Measurements from ENCODE around the gene FAM53B.

The FAM53B gene

DNA sequence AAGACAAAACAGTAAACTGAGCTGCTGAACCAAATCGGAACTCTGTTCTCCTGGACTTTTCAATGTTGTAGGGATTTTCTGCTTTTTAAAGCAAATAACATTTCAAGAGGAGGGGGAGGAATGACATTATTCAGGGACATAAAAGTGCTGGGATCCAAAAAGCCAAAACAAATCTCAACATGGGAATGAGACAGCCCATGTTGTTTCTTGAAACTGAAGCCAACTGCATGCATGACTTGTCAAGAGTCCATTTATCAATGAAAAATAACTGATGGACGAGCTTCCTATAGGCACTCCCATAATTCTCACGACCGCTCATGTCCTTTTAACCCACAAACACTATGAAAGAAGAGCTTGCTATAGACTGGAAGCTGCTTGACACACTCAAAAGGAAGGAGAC, 27.8 kb downstream of the FAM53B start:
- POLR2A ChIA-PET, result no interaction called here

DNA sequence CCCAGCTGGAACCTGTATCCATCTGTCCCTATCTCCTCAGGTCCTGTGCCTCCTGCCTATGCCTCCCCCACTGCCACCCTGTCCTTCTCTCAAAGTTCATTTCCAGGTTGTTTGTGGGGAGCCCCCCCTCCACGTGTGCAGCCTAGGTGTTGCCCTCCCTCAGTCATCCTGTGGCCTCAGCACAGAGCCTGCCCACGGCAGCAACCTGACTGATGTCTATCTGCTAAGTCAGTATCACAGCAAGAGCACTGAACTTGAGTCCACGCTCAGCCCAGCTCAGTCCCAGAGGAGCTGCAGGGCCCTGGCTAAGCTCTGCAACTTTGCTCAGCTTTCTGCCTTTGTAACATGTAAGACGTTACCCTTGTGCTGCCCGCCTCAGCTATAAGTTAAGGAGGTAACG, 28.7 kb downstream of the FAM53B start:
- H3K27ac ChIP-seq (ENCODE audit: extremely low read depth, low read depth, low read length), result no peak overlapping the region
- H3K4me3 ChIP-seq (ENCODE audit: low read depth, low read length), result no peak overlapping the region
- H3K9me3 ChIP-seq (ENCODE audit: control insufficient read depth, insufficient read depth, low read depth, low read length), result no peaks in the 10 kb centered on the region
- ChIA-PET POLR2A (no interaction called here), CTCF (interaction anchor here (0.7 to 0.9 kb wide), 2 partner anchors 26 to 81 kb away, joined by 3 read pairs; no protein-coding TSS in a partner anchor)
- H3K36me3 ChIP-seq (ENCODE audit: control insufficient read depth in 2 of 2, insufficient read depth in 1 of 2, low read length in 2 of 2), result peaks cover 0 to 8% of the 10 kb centered on the region in 2 experiments; a peak in 2 of 3 replicates
- TF ChIP-seq ZNF664 (tag by site-specific recombination; IDR thresholded peaks at IDR 0.05), result no peak
- TF ChIP-seq SP3 (tag by site-specific recombination; IDR thresholded peaks at IDR 0.05), result no peak
- no peak for TF ChIP-seq ZNF2 (tag by site-specific recombination; IDR thresholded peaks at IDR 0.05)
- no peak for TF ChIP-seq ZBTB1 (tag by site-specific recombination; IDR thresholded peaks at IDR 0.05)
- no peak for TF ChIP-seq ZSCAN16 (tag by site-specific recombination; IDR thresholded peaks at IDR 0.05)
- TF ChIP-seq, protein P1, sequence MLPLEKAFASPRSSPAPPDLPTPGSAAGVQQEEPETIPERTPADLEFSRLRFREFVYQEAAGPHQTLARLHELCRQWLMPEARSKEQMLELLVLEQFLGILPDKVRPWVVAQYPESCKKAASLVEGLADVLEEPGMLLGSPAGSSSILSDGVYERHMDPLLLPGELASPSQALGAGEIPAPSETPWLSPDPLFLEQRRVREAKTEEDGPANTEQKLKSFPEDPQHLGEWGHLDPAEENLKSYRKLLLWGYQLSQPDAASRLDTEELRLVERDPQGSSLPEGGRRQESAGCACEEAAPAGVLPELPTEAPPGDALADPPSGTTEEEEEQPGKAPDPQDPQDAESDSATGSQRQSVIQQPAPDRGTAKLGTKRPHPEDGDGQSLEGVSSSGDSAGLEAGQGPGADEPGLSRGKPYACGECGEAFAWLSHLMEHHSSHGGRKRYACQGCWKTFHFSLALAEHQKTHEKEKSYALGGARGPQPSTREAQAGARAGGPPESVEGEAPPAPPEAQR (tag by site-specific recombination; IDR thresholded peaks at IDR 0.05), result no peak
- no peak for TF ChIP-seq ZSCAN30 (tag by site-specific recombination; IDR thresholded peaks at IDR 0.05)
- TF ChIP-seq, protein P2, sequence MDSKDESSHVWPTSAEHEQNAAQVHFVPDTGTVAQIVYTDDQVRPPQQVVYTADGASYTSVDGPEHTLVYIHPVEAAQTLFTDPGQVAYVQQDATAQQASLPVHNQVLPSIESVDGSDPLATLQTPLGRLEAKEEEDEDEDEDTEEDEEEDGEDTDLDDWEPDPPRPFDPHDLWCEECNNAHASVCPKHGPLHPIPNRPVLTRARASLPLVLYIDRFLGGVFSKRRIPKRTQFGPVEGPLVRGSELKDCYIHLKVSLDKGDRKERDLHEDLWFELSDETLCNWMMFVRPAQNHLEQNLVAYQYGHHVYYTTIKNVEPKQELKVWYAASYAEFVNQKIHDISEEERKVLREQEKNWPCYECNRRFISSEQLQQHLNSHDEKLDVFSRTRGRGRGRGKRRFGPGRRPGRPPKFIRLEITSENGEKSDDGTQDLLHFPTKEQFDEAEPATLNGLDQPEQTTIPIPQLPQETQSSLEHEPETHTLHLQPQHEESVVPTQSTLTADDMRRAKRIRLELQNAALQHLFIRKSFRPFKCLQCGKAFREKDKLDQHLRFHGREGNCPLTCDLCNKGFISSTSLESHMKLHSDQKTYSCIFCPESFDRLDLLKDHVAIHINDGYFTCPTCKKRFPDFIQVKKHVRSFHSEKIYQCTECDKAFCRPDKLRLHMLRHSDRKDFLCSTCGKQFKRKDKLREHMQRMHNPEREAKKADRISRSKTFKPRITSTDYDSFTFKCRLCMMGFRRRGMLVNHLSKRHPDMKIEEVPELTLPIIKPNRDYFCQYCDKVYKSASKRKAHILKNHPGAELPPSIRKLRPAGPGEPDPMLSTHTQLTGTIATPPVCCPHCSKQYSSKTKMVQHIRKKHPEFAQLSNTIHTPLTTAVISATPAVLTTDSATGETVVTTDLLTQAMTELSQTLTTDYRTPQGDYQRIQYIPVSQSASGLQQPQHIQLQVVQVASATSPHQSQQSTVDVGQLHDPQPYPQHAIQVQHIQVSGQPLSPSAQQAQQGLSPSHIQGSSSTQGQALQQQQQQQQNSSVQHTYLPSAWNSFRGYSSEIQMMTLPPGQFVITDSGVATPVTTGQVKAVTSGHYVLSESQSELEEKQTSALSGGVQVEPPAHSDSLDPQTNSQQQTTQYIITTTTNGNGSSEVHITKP (tag by site-specific recombination; IDR thresholded peaks at IDR 0.05), result no peak
- TF ChIP-seq REPIN1 (tag by site-specific recombination; IDR thresholded peaks at IDR 0.05; ENCODE audit: low read depth), result no peak
- TF ChIP-seq, protein P3, sequence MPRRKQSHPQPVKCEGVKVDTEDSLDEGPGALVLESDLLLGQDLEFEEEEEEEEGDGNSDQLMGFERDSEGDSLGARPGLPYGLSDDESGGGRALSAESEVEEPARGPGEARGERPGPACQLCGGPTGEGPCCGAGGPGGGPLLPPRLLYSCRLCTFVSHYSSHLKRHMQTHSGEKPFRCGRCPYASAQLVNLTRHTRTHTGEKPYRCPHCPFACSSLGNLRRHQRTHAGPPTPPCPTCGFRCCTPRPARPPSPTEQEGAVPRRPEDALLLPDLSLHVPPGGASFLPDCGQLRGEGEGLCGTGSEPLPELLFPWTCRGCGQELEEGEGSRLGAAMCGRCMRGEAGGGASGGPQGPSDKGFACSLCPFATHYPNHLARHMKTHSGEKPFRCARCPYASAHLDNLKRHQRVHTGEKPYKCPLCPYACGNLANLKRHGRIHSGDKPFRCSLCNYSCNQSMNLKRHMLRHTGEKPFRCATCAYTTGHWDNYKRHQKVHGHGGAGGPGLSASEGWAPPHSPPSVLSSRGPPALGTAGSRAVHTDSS (tag by site-specific recombination; IDR thresholded peaks at IDR 0.05), result no peak
- no peak for TF ChIP-seq ZNF654 (tag by site-specific recombination; IDR thresholded peaks at IDR 0.05; ENCODE audit: low read depth)
- 0 out of 2 replicates have a peak, but pooled peaks cover 3% of the 10 kb centered on the region for H3K4me1 ChIP-seq (ENCODE audit: control insufficient read depth, insufficient read depth, low read length)

More for the DNA sequence above, 27.8 kb downstream of the FAM53B start:
- Histone ChIP-seq H3K9me3 (ENCODE audit: control insufficient read depth, insufficient read depth, low read depth, low read length) (no peaks in the 10 kb centered on the region), H3K36me3 (ENCODE audit: control insufficient read depth in 2 of 2, insufficient read depth in 1 of 2, low read length in 2 of 2) (peaks cover 3 to 8% of the 10 kb centered on the region in 2 experiments; a peak in 2 of 3 replicates), H3K27ac (ENCODE audit: extremely low read depth, low read depth, low read length) (no peak overlapping the region), H3K4me3 (ENCODE audit: low read depth, low read length) (no peak overlapping the region), H3K4me1 (ENCODE audit: control insufficient read depth, insufficient read depth, low read length) (0 out of 2 replicates have a peak, but pooled peaks cover 3% of the 10 kb centered on the region)
- CTCF ChIA-PET, result no interaction called here
- TF ChIP-seq ZNF658 (tag by site-specific recombination; IDR thresholded peaks at IDR 0.05), result no peak
- TF ChIP-seq, protein P2 (tag by site-specific recombination; IDR thresholded peaks at IDR 0.05), result no peak
- TF ChIP-seq, protein P4, sequence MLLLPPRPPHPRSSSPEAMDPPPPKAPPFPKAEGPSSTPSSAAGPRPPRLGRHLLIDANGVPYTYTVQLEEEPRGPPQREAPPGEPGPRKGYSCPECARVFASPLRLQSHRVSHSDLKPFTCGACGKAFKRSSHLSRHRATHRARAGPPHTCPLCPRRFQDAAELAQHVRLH (tag by site-specific recombination; IDR thresholded peaks at IDR 0.05), result no peak
- no peak for TF ChIP-seq MZF1 (tag by site-specific recombination; IDR thresholded peaks at IDR 0.05; ENCODE audit: borderline replicate concordance)
- no peak for TF ChIP-seq ZBTB21 (tag by site-specific recombination; IDR thresholded peaks at IDR 0.05)
